HEK293T (cell line): ENCODE measurements around the gene PCSK2.

Experiments
- CTCF ChIA-PET: fragments of 350-600 bp; formaldehyde crosslinking; extraction: SDS; loops from one replicate; lab custom pipeline; 2021; ENCODE audit warnings: antibody characterized with exemption, inconsistent platforms; lab: Yijun Ruan, JAX
- POLR2A ChIA-PET: fragments of 350-600 bp; formaldehyde crosslinking; extraction: SDS; loops from one replicate; lab custom pipeline; 2020; ENCODE audit warnings: antibody characterized with exemption, inconsistent platforms; lab: Yijun Ruan, JAX
- DNase-seq: peaks from one replicate; pipeline ENCODE4 v3.0.0; 2012; ENCODE audit warnings: mixed read lengths; ENCODE audit errors: extremely low spot score
- ARNT ChIP-seq: fragments of 450-650 bp; IDR thresholded peaks from 2 replicates; pipeline ENCODE4 v1.6.1; 2017; ENCODE audit warnings: mild to moderate bottlenecking
- BHLHE40 ChIP-seq: fragments of 450-650 bp; IDR thresholded peaks from 2 replicates; pipeline ENCODE4 v1.6.1; 2016; ENCODE audit warnings: mild to moderate bottlenecking, moderate library complexity, borderline replicate concordance
- CTBP1 ChIP-seq: fragments of 450-650 bp; IDR thresholded peaks from 2 replicates; pipeline ENCODE4 v1.6.1; 2016; ENCODE audit warnings: borderline replicate concordance
- ELF4 ChIP-seq: fragments of 450-650 bp; IDR thresholded peaks from 2 replicates; pipeline ENCODE4 v1.6.1; 2017; ENCODE audit warnings: antibody characterized with exemption
- FOXA1 ChIP-seq: fragments of 450-650 bp; IDR thresholded peaks from 2 replicates; pipeline ENCODE4 v1.6.1; 2016; ENCODE audit warnings: mild to moderate bottlenecking
- FOXK2 ChIP-seq: fragments of 450-650 bp; IDR thresholded peaks from 2 replicates; pipeline ENCODE4 v1.6.1; 2016; ENCODE audit warnings: mild to moderate bottlenecking
- FOXM1 ChIP-seq: fragments of 450-650 bp; IDR thresholded peaks from 2 replicates; pipeline ENCODE4 v1.6.1; 2017; ENCODE audit warnings: mild to moderate bottlenecking, borderline replicate concordance
- HDGF ChIP-seq: fragments of 450-650 bp; IDR thresholded peaks from 2 replicates; pipeline ENCODE4 v1.6.1; 2017; ENCODE audit warnings: antibody characterized with exemption, borderline replicate concordance
- L3MBTL2 ChIP-seq: fragments of 450-650 bp; conservative IDR thresholded peaks from 2 replicates; pipeline ENCODE4 v1.6.1; 2016; ENCODE audit warnings: mild to moderate bottlenecking
- LEF1 ChIP-seq: fragments of 450-650 bp; IDR thresholded peaks from 2 replicates; pipeline ENCODE4 v1.6.1; 2017; ENCODE audit warnings: mild to moderate bottlenecking, borderline replicate concordance
- NFRKB ChIP-seq: fragments of 450-650 bp; IDR thresholded peaks from 2 replicates; pipeline ENCODE4 v1.6.1; 2016; ENCODE audit warnings: mild to moderate bottlenecking, moderate library complexity
- SP1 ChIP-seq: fragments of 450-650 bp; IDR thresholded peaks from 2 replicates; pipeline ENCODE4 v1.6.1; 2017
- SUZ12 ChIP-seq: fragments of 450-650 bp; IDR thresholded peaks from 2 replicates; pipeline ENCODE4 v1.6.1; 2016; ENCODE audit warnings: mild to moderate bottlenecking
- TARDBP ChIP-seq: fragments of 450-650 bp; IDR thresholded peaks from 2 replicates; pipeline ENCODE4 v1.6.1; 2016
- ZNF384 ChIP-seq: fragments of 450-650 bp; IDR thresholded peaks from 2 replicates; pipeline ENCODE4 v1.6.1; 2016
- TF ChIP-seq, protein P1 (sequence below): fragments of 450-650 bp; IDR thresholded peaks from 2 replicates; pipeline ENCODE4 v1.6.1; 2016

Gene PCSK2

DNA sequence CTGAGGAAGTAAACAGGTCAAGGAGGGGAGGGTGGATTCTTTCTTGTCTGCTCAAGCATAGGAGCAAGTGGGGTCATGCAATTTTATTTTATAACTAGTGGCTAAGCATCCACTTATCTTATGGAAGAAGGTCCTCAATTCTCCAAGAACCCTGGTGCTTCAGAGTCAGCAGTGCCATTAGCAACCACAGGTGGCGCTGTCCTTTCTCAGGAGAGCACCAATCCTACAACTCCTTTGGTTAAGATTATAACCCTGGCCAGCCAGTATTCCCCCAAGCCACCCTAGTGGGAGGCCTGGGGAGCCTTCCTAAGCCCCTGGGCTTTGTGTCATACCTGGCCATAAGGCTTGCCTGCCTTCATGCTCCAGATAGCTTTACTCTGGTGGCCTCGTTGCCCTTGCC, 60.7 kb downstream of the PCSK2 start:
- ChIA-PET CTCF (interaction anchor here (1.0 kb wide), 1 partner anchor 15 kb away, joined by 6 read pairs; no protein-coding TSS in a partner anchor), POLR2A (no interaction called here)
- DNase-seq = peak; percentile 7
- TF ChIP-seq ARNT = no peak
- no peak for TF ChIP-seq CTBP1
- no peak for TF ChIP-seq NFRKB
- TF ChIP-seq FOXA1 = no peak
- no peak for TF ChIP-seq ELF4
- no peak for TF ChIP-seq HDGF
- TF ChIP-seq LEF1 = no peak
- no peak for TF ChIP-seq L3MBTL2
- TF ChIP-seq SP1 = no peak
- no peak for TF ChIP-seq FOXM1
- no peak for TF ChIP-seq SUZ12
- no peak for TF ChIP-seq BHLHE40
- TF ChIP-seq TARDBP = no peak
- no peak for TF ChIP-seq FOXK2
- TF ChIP-seq, protein P1, sequence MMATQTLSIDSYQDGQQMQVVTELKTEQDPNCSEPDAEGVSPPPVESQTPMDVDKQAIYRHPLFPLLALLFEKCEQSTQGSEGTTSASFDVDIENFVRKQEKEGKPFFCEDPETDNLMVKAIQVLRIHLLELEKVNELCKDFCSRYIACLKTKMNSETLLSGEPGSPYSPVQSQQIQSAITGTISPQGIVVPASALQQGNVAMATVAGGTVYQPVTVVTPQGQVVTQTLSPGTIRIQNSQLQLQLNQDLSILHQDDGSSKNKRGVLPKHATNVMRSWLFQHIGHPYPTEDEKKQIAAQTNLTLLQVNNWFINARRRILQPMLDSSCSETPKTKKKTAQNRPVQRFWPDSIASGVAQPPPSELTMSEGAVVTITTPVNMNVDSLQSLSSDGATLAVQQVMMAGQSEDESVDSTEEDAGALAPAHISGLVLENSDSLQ = no peak
- no peak for TF ChIP-seq ZNF384

DNA sequence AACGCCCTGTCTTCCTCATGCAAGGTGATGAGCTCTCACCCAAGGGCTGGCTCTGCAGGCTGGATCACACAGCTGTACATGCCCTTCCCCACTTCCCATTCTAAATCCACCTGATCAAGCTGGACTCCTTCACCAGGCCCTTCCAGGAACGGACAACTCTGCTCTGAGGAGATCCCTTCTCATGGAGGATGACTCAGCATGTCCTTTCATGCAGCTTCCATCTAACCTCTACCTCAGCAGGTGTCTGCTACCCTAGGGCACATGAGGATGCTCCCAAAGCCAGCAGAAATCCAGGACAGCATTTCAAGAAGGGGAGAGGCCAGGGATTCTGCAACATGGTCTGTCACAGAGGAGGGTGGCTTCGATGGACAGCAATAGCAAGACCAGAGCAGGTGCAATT, 61.2 kb downstream of the PCSK2 start:
- DNase-seq = no peak
- TF ChIP-seq FOXA1 = no peak
- no peak for TF ChIP-seq SUZ12
- TF ChIP-seq ARNT = no peak
- CTCF ChIA-PET = interaction anchor here (1.0 kb wide), 1 partner anchor 16 kb away, joined by 6 read pairs; no protein-coding TSS in a partner anchor
- POLR2A ChIA-PET = no interaction called here

DNA sequence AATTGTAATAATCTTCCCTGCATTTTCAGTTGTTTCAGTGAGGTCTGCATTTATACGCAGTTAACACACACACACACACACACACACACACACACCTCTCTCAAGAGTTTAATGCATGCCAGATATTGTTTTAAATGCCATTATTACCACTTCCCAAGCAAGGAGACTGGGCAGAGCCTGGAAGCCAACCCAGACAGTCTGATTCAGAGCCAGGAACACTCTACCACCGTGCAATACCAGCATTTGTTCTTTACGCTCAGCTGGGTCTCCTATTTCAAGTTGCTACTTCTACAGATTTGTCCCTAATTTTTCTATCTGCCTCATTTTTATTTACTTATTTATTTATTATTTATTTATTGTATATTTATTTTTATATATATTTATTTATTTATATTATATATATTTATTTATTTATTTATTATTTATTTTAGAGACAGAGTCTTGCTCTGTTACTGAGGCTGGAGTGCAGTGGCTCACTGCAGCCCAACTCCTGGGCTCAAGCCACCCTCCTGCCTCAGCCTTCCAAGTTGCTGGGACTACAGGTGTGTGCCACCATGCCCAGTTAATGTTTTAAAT, 68.4 kb downstream of the PCSK2 start:
- ChIA-PET POLR2A (no interaction called here), CTCF (no interaction called here)
- TF ChIP-seq, protein P1 = no peak
- TF ChIP-seq SP1 = no peak
- TF ChIP-seq TARDBP = no peak
- TF ChIP-seq FOXA1 = no peak
- TF ChIP-seq BHLHE40 = no peak
- no peak for TF ChIP-seq HDGF
- TF ChIP-seq CTBP1 = no peak
- TF ChIP-seq ELF4 = no peak
- TF ChIP-seq L3MBTL2 = no peak
- TF ChIP-seq NFRKB = no peak
- no peak for TF ChIP-seq ZNF384
- no peak for TF ChIP-seq ARNT
- no peak for DNase-seq

DNA sequence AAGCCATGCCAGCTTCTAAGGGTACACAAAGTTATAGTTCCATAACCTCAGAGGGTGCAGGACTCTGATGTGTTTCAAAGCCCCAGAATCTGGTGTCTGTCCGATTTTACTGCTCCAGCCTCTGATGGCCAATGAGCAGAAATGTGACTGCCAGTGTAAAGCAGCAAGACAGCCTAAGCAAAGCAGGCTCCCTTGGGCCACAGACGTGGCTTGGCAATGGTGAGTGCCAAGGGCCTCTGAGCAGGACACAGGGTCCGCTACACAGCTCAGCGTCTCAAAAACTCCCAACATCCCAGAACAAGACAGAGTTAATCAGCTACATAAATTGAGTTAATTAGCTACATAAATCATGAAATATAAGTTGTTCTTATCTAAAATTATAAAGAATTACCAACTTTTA, 69.2 kb downstream of the PCSK2 start:
- no peak for DNase-seq
- CTCF ChIA-PET = interaction anchor here (0.7 kb wide), 1 partner anchor 35 kb away, joined by 3 read pairs; no protein-coding TSS in a partner anchor
- TF ChIP-seq FOXK2 (no peak), TARDBP (no peak), FOXM1 (no peak), ELF4 (no peak), LEF1 (no peak)
- POLR2A ChIA-PET = no interaction called here

DNA sequence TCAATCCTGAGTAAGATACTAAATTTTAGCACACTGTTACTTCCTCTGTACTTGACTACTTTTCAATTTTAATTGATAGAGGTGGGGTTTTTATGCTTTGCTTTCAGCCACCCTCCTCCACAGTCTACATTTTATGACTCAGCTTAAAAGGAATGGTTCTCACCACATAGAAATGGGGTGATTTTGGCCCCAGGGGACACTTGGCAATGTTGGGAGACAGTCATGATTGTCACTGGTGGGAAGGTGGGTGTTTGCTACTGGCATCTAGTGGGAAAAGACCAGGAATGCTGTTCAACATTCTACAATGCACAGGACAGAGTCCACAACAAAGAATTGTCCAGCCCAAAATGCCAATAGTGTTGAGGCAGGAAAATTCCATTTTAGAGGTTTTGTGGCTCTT, 71.3 kb downstream of the PCSK2 start:
- DNase-seq = no peak
- TF ChIP-seq HDGF = no peak
- TF ChIP-seq BHLHE40 = no peak
- TF ChIP-seq, protein P1 = no peak
- no peak for TF ChIP-seq SP1
- no peak for TF ChIP-seq L3MBTL2
- TF ChIP-seq ARNT = no peak
- TF ChIP-seq TARDBP = no peak
- TF ChIP-seq FOXK2 = no peak
- no peak for TF ChIP-seq ELF4
- TF ChIP-seq NFRKB = no peak
- TF ChIP-seq SUZ12 = no peak
- no peak for TF ChIP-seq FOXM1
- TF ChIP-seq CTBP1 = no peak
- no peak for TF ChIP-seq ZNF384
- CTCF ChIA-PET = no interaction called here
- POLR2A ChIA-PET = no interaction called here

DNA sequence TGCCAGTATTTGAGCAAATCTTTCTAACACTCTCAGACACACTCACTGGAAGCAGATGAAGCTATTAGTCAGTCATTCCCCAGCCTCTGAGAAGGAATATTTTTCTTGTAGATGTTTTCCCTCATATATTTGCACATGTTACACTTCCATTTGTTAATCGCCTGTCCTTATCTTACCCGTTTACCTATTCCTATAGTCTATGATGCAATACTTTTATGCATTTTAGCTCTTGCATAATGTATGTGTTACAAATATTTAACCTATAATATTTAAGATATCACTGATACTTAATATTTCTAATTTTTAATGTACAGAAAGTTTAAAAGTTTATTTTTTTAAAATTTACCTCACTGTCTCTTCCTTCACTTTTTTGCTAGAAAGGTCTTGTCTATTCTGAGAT, 71.9 kb downstream of the PCSK2 start:
- POLR2A ChIA-PET = no interaction called here
- CTCF ChIA-PET = no interaction called here
- TF ChIP-seq FOXK2 (no peak), ELF4 (no peak), BHLHE40 (no peak), SP1 (no peak), NFRKB (no peak), LEF1 (no peak), FOXM1 (no peak), SUZ12 (no peak), FOXA1 (no peak)
- TF ChIP-seq, protein P1 = no peak
- no peak for DNase-seq
